ENCODE data around the gene ERCC4.
A peak's percentile ranks its signal among the peaks of the same experiment; 100 is the strongest.

DNA sequence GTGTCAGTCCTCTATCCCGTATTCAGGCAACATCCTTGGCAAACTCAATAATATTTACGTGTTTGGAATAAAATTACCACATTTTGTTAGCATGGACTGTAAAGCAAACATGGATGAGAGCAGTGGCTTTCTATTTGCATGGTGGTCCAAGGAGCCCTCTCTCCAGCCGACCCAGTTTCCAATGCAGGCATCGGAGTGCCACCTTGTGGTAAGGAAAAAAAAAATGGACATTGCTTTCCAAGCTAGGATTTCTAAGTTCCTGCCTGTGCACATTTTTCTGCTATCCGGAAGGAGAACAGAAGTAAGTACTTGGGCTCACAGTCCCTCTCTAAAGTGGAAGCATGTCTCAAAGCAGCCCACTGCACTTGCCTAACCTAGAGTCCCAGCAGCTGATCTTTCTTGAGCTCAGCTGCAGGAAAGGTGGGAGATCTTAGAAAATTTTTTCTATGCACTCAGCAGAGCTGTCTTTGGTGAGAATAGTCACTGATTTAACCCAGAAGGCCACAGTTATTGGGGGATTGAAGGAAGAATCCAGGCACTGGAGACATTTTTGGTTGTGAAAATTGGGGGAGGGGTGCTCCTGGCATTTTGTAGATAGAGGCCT is 46.0 kb upstream of the ERCC4 start:
- TF ChIP-seq CTCF (optimal IDR thresholded peaks at IDR 0.05 in 1 of 3, IDR thresholded peaks at IDR 0.05 in 1 of 3, conservative IDR thresholded peaks at IDR 0.05 in 1 of 3; ENCODE audit: extremely low read depth in 1 of 3, insufficient read depth in 2 of 3, low read length in 3 of 3) (peak; percentile 27 to 67 (median 52)), EZH2 (IDR thresholded peaks at IDR 0.05; ENCODE audit: low read length) (no peak)
